ENCODE results near the gene TAAR2.

Gene TAAR2

GRCh38 chr6:132624175-132624574 is at the start of gene TAAR2:
TAAR2 (minus strand) TSS chr6:132624275; CDS start chr6:132624275, 0 bp downstream.
- H3K36me3 ChIP-seq (ENCODE audit: control insufficient read depth in 2 of 2, insufficient read depth in 1 of 2, low read length in 2 of 2): no peaks in the 10 kb centered on the region
- POLR2A ChIA-PET: no interaction called here
- TF ChIP-seq FEZF1 (tag by site-specific recombination; IDR thresholded peaks at IDR 0.05): no peak
- TF ChIP-seq ZXDB (tag by site-specific recombination; IDR thresholded peaks at IDR 0.05): no peak
- TF ChIP-seq BCL6B (tag by site-specific recombination; IDR thresholded peaks at IDR 0.05): no peak
- no peak for TF ChIP-seq RBAK (tag by site-specific recombination; IDR thresholded peaks at IDR 0.05)
- no peak for TF ChIP-seq PRDM10 (tag by site-specific recombination; IDR thresholded peaks at IDR 0.05)
- no peak for TF ChIP-seq ZNF133 (tag by site-specific recombination; IDR thresholded peaks at IDR 0.05)
- TF ChIP-seq IKZF3 (tag by site-specific recombination; IDR thresholded peaks at IDR 0.05): no peak
- no peak for TF ChIP-seq EGR2 (tag by site-specific recombination; IDR thresholded peaks at IDR 0.05; ENCODE audit: low read depth)
- TF ChIP-seq ZNF521 (tag by site-specific recombination; IDR thresholded peaks at IDR 0.05): no peak
- no peak for TF ChIP-seq ZNF677 (tag by site-specific recombination; IDR thresholded peaks at IDR 0.05)
- H3K4me1 ChIP-seq (ENCODE audit: control insufficient read depth, insufficient read depth, low read length): no peaks in the 10 kb centered on the region
- no peak within 1 kb of the TSS for H3K27ac ChIP-seq (ENCODE audit: extremely low read depth, low read depth, low read length)
- no peak within 1 kb of the TSS for H3K4me3 ChIP-seq (ENCODE audit: low read depth, low read length)
- no peaks in the 10 kb centered on the region for H3K9me3 ChIP-seq (ENCODE audit: control insufficient read depth, insufficient read depth, low read depth, low read length)
- CTCF ChIA-PET: interaction anchor here (0.6 kb wide), 1 partner anchor 330 kb away, joined by 5 read pairs; no protein-coding TSS in a partner anchor

- POLR2A ChIA-PET: no interaction called here
These were observed 49.5 kb upstream of the TAAR2 start for GRCh38 chr6:132673376-132674094.

More at GRCh38 chr6:132673376-132674094, 49.5 kb upstream of the TAAR2 start:
- TF ChIP-seq ZNF837 (tag by site-specific recombination; IDR thresholded peaks at IDR 0.05): no peak
- TF ChIP-seq ZIC2 (tag by site-specific recombination; IDR thresholded peaks at IDR 0.05): no peak
- no peak for TF ChIP-seq ZSCAN30 (tag by site-specific recombination; IDR thresholded peaks at IDR 0.05)
- TF ChIP-seq ZNF704 (tag by site-specific recombination; IDR thresholded peaks at IDR 0.05): no peak
- TF ChIP-seq PRDM10 (tag by site-specific recombination; IDR thresholded peaks at IDR 0.05): no peak
- no peak for TF ChIP-seq ZNF404 (tag by site-specific recombination; IDR thresholded peaks at IDR 0.05)
- TF ChIP-seq IKZF3 (tag by site-specific recombination; IDR thresholded peaks at IDR 0.05): no peak
- no peak for TF ChIP-seq ZNF132 (tag by site-specific recombination; IDR thresholded peaks at IDR 0.05; ENCODE audit: borderline replicate concordance)
- TF ChIP-seq ZNF529 (tag by site-specific recombination; IDR thresholded peaks at IDR 0.05; ENCODE audit: insufficient replicate concordance): no peak
- no peak for TF ChIP-seq ZNF138 (tag by site-specific recombination; IDR thresholded peaks at IDR 0.05; ENCODE audit: borderline replicate concordance)
- no peak for TF ChIP-seq SETDB1 (IDR thresholded peaks at IDR 0.05; ENCODE audit: insufficient read length, low read length)
- TF ChIP-seq ELK4 (IDR thresholded peaks at IDR 0.05; ENCODE audit: borderline replicate concordance, low read depth, low read length): no peak
- no peak for TF ChIP-seq ZBTB44 (tag by site-specific recombination; IDR thresholded peaks at IDR 0.05)
- H3K4me1 ChIP-seq (ENCODE audit: control insufficient read depth, insufficient read depth, low read length): no peaks in the 10 kb centered on the region
- CTCF ChIA-PET: interaction anchor here (0.6 to 1.6 kb wide), 5 partner anchors 11 to 125 kb away, joined by 3 to 6 read pairs (median 3); partner anchors contain the start of gene SLC18B1
- no peak overlapping the region for H3K4me3 ChIP-seq (ENCODE audit: low read depth, low read length)
- H3K27ac ChIP-seq (ENCODE audit: extremely low read depth, low read depth, low read length): no peak overlapping the region
- H3K36me3 ChIP-seq (ENCODE audit: control insufficient read depth in 2 of 2, insufficient read depth in 1 of 2, low read length in 2 of 2): no peaks in the 10 kb centered on the region
- H3K9me3 ChIP-seq (ENCODE audit: control insufficient read depth, insufficient read depth, low read depth, low read length): no peaks in the 10 kb centered on the region
